ENCODE measurements around the gene PIGK. TPM values are rescaled to one million over a fixed set of nuclear protein-coding genes. Genes with fewer than 3 reads are reported as not detected.

The PIGK gene
- total RNA-seq, 1 donor from 2014 or later = 15.6 TPM

- Mint-ChIP-seq H3K36me3 (no peaks in the 10 kb centered on the region), H3K27ac (no peak overlapping the region), H3K27me3 (ENCODE audit: low read depth) (no peaks in the 10 kb centered on the region), H3K4me1 (peaks cover 5% of the 10 kb centered on the region), H3K9me3 (no peaks in the 10 kb centered on the region), H3K4me3 (no peak overlapping the region)
- DNase-seq (ENCODE audit: low spot score in 2 of 2, unreplicated experiment in 2 of 2) = no peak
- no peak for TF ChIP-seq CTCF (IDR thresholded peaks at IDR 0.05; ENCODE audit: unreplicated experiment)
Observed at GRCh38 chr1:77100875-77101274, 118.4 kb downstream of the PIGK start.

- no peaks in the 10 kb centered on the region for H3K36me3 Mint-ChIP-seq
- no peak overlapping the region for H3K27ac Mint-ChIP-seq
- peaks cover 5% of the 10 kb centered on the region for H3K4me1 Mint-ChIP-seq
- H3K27me3 Mint-ChIP-seq (ENCODE audit: low read depth) = no peaks in the 10 kb centered on the region
- DNase-seq (ENCODE audit: low spot score in 2 of 2, unreplicated experiment in 2 of 2) = no peak
- no peak for TF ChIP-seq CTCF (IDR thresholded peaks at IDR 0.05; ENCODE audit: unreplicated experiment)
- no peak overlapping the region for H3K4me3 Mint-ChIP-seq
- H3K9me3 Mint-ChIP-seq = no peaks in the 10 kb centered on the region
Observed at GRCh38 chr1:77096496-77097255, 122.6 kb downstream of the PIGK start.

- Mint-ChIP-seq H3K27me3 (ENCODE audit: low read depth) (no peaks in the 10 kb centered on the region), H3K4me3 (no peak overlapping the region), H3K27ac (no peak overlapping the region), H3K9me3 (no peaks in the 10 kb centered on the region), H3K4me1 (no peaks in the 10 kb centered on the region), H3K36me3 (no peaks in the 10 kb centered on the region)
- no peak for TF ChIP-seq CTCF (IDR thresholded peaks at IDR 0.05; ENCODE audit: unreplicated experiment)
- DNase-seq (ENCODE audit: low spot score in 2 of 2, unreplicated experiment in 2 of 2) = no peak
Observed at GRCh38 chr1:77095236-77095635, 124.0 kb downstream of the PIGK start.

GRCh38 chr1:77089756-77090155 lies 129.5 kb downstream of the PIGK start:
- Mint-ChIP-seq H3K36me3 (peaks cover 3% of the 10 kb centered on the region), H3K9me3 (no peaks in the 10 kb centered on the region), H3K27me3 (ENCODE audit: low read depth) (no peaks in the 10 kb centered on the region), H3K4me1 (no peaks in the 10 kb centered on the region), H3K4me3 (no peak overlapping the region), H3K27ac (no peak overlapping the region)
- TF ChIP-seq CTCF (IDR thresholded peaks at IDR 0.05; ENCODE audit: unreplicated experiment) = no peak
- no peak for DNase-seq (ENCODE audit: low spot score in 2 of 2, unreplicated experiment in 2 of 2)

- no peaks in the 10 kb centered on the region for H3K27me3 Mint-ChIP-seq (ENCODE audit: low read depth)
- no peak for TF ChIP-seq CTCF (IDR thresholded peaks at IDR 0.05; ENCODE audit: unreplicated experiment)
- no peak overlapping the region for H3K27ac Mint-ChIP-seq
- no peak overlapping the region for H3K4me3 Mint-ChIP-seq
- DNase-seq (ENCODE audit: low spot score in 2 of 2, unreplicated experiment in 2 of 2) = no peak
- no peaks in the 10 kb centered on the region for H3K9me3 Mint-ChIP-seq
- H3K4me1 Mint-ChIP-seq = no peaks in the 10 kb centered on the region
- H3K36me3 Mint-ChIP-seq = peaks cover 8% of the 10 kb centered on the region
Observed at GRCh38 chr1:77085109-77085508, 134.1 kb downstream of the PIGK start.
